Endodermal cell (in vitro differentiated cells): ENCODE measurements around the gene TMUB1. TPM values are rescaled to one million over a fixed set of nuclear protein-coding genes. Genes with fewer than 3 reads are reported as not detected.
A peak's percentile ranks its signal among the peaks of the same experiment; 100 is the strongest.

ENCODE experiments used
- DNase-seq: peaks from one replicate; pipeline ENCODE4 v3.0.0-alpha.2; 2017
- H3K27ac ChIP-seq: 2 replicates; pipeline ENCODE4 v1.5.1; 2013; ENCODE audit warnings: mild to moderate bottlenecking, low read depth, low read length, moderate library complexity
- H3K27me3 ChIP-seq: 2 replicates; pipeline ENCODE4 v1.6.1; 2013; ENCODE audit warnings: mild to moderate bottlenecking, low read length, moderate library complexity; ENCODE audit not compliant: insufficient read depth, control insufficient read depth, poor library complexity, severe bottlenecking
- H3K36me3 ChIP-seq: 2 replicates; pipeline ENCODE4 v1.7.0; 2013; ENCODE audit warnings: mild to moderate bottlenecking, low read length, moderate library complexity; ENCODE audit not compliant: control insufficient read depth, insufficient read depth
- H3K4me1 ChIP-seq: one replicate; pipeline ENCODE4 v1.7.0; 2013; ENCODE audit warnings: low read length; ENCODE audit not compliant: control insufficient read depth, insufficient read depth
- H3K4me3 ChIP-seq: 2 replicates; pipeline ENCODE4 v1.5.1; 2013; ENCODE audit warnings: mild to moderate bottlenecking, low read length, moderate library complexity
- H3K9ac ChIP-seq: 2 replicates; pipeline ENCODE4 v1.6.1; 2013; ENCODE audit warnings: mild to moderate bottlenecking, low read length, moderate library complexity; ENCODE audit not compliant: poor library complexity, severe bottlenecking; ENCODE audit errors: extremely low read depth
- H3K9me3 ChIP-seq: 2 replicates; pipeline ENCODE4 v1.6.1; 2013; ENCODE audit warnings: mild to moderate bottlenecking, low read length, moderate library complexity; ENCODE audit not compliant: control insufficient read depth
- H3K27ac Mint-ChIP-seq: 2 replicates; pipeline ENCODE4 v1.8.0; 2020; ENCODE audit warnings: mixed read lengths
- H3K27me3 Mint-ChIP-seq: 2 replicates; pipeline ENCODE4 v1.8.0; 2021; ENCODE audit warnings: mild to moderate bottlenecking, mixed read lengths; ENCODE audit not compliant: insufficient read depth
- H3K36me3 Mint-ChIP-seq: 2 replicates; pipeline ENCODE4 v1.8.0; 2020; ENCODE audit warnings: low read depth, mixed read lengths
- H3K4me1 Mint-ChIP-seq: 2 replicates; pipeline ENCODE4 v1.8.0; 2020; ENCODE audit warnings: mixed read lengths
- H3K4me3 Mint-ChIP-seq: 2 replicates; pipeline ENCODE4 v1.8.0; 2020; ENCODE audit warnings: mild to moderate bottlenecking, moderate library complexity, mixed read lengths
- H3K9me3 Mint-ChIP-seq: 2 replicates; pipeline ENCODE4 v1.8.0; 2020; ENCODE audit warnings: mild to moderate bottlenecking, mixed read lengths
- CTCF ChIP-seq: fragments of 200-600 bp; sonication (generic); conservative IDR thresholded peaks from 2 replicates; pipeline ENCODE4 v1.5.0; 2021; ENCODE audit warnings: antibody characterized with exemption, mild to moderate bottlenecking
- WGBS, 2 experiments: methylation state at CpG; one replicate each; pipeline versions ENCODE4 v1.1.5 to v1.1.7; 2013; ENCODE audit warnings: missing lambda C conversion rate in 2 of 2, mixed read lengths in 1 of 2; ENCODE audit not compliant: insufficient coverage in 1 of 2, insufficient read length in 1 of 2; 5-methylcytosine and 5-hydroxymethylcytosine counted together
- total RNA-seq, 2 donors: library from RNA; stranded (reverse); fragmentation: NEBNext Ultra II Directional in 1 of 2; extraction: Animal tissue kit (Norgen Biotek cat#: 25700) in 1 of 2; gene quantifications; 2 replicates in 1 of 2; 3 replicates in 1 of 2; pipeline ENCODE4 v1.2.1, GENCODE V29; 2021

Gene TMUB1
- total RNA-seq, 2 donors from 2014 or later: 48.1 to 52.6 TPM

GRCh38 chr7:151091431-151091830 lies 8.1 kb upstream of the TMUB1 start:
- DNase-seq: peak; percentile 89
- Histone ChIP-seq H3K27me3 (no peaks in the 10 kb centered on the region), H3K27ac (no peak overlapping the region), H3K9me3 (no peaks in the 10 kb centered on the region), H3K9ac (no peak overlapping the region), H3K4me3 (no peak overlapping the region), H3K4me1 (peaks cover 14% of the 10 kb centered on the region), H3K36me3 (peaks cover 31% of the 10 kb centered on the region)
- H3K36me3 Mint-ChIP-seq: peaks cover 26% of the 10 kb centered on the region
- H3K27ac Mint-ChIP-seq: peak overlapping the region; percentile 64
- TF ChIP-seq CTCF: peak; percentile 87
- H3K4me1 Mint-ChIP-seq: peaks cover 23% of the 10 kb centered on the region
- no peak overlapping the region for H3K4me3 Mint-ChIP-seq
- WGBS, 2 experiments: 71 to 72% methylated on average over 6 of the region's 6 CpGs
- H3K9me3 Mint-ChIP-seq: no peaks in the 10 kb centered on the region
- H3K27me3 Mint-ChIP-seq: no peaks in the 10 kb centered on the region

- Mint-ChIP-seq H3K27me3 (no peaks in the 10 kb centered on the region), H3K36me3 (peaks cover 25% of the 10 kb centered on the region), H3K9me3 (no peaks in the 10 kb centered on the region), H3K27ac (no peak overlapping the region), H3K4me1 (peaks cover 23% of the 10 kb centered on the region), H3K4me3 (no peak overlapping the region)
- Histone ChIP-seq H3K4me1 (peaks cover 14% of the 10 kb centered on the region), H3K36me3 (peaks cover 31% of the 10 kb centered on the region), H3K27ac (no peak overlapping the region), H3K9me3 (no peaks in the 10 kb centered on the region), H3K9ac (no peak overlapping the region), H3K4me3 (no peak overlapping the region), H3K27me3 (no peaks in the 10 kb centered on the region)
- no peak for TF ChIP-seq CTCF
- WGBS, 2 experiments: 91 to 100% methylated on average over 4 to 7 of the region's 7 CpGs
- DNase-seq: no peak
Observed at GRCh38 chr7:151091003-151091402, 7.7 kb upstream of the TMUB1 start.

- Histone ChIP-seq H3K4me1 (peaks cover 14% of the 10 kb centered on the region), H3K27me3 (no peaks in the 10 kb centered on the region), H3K9ac (no peak overlapping the region), H3K27ac (peak overlapping the region; percentile 80), H3K9me3 (no peaks in the 10 kb centered on the region), H3K4me3 (no peak overlapping the region), H3K36me3 (peaks cover 31% of the 10 kb centered on the region)
- WGBS, 2 experiments: 78 to 86% methylated on average over 8 to 20 of the region's 22 CpGs
- H3K4me3 Mint-ChIP-seq: no peak overlapping the region
- no peak for DNase-seq
- H3K27me3 Mint-ChIP-seq: no peaks in the 10 kb centered on the region
- peaks cover 30% of the 10 kb centered on the region for H3K4me1 Mint-ChIP-seq
- TF ChIP-seq CTCF: no peak
- H3K27ac Mint-ChIP-seq: no peak overlapping the region
- H3K9me3 Mint-ChIP-seq: no peaks in the 10 kb centered on the region
- H3K36me3 Mint-ChIP-seq: peaks cover 22% of the 10 kb centered on the region
Observed at GRCh38 chr7:151089893-151090730, 6.8 kb upstream of the TMUB1 start.
